GM19328 (cell line): ENCODE measurements around the gene KCNK18.
"Not testable (repeated sequence)": the region's sequence is repeated elsewhere in the genome, so short reads cannot be mapped to it uniquely, and the experiment has no call there.

Experiments
- ATAC-seq: cut with Tn5 transposase; IDR thresholded peaks from one replicate; pipeline ENCODE4 v1.9.1; 2021; ENCODE audit warnings: mild to moderate bottlenecking, moderate library complexity; ENCODE audit not compliant: unreplicated experiment

Gene KCNK18

GRCh38 chr10:117169480-117169879 lies 27.8 kb upstream of the KCNK18 start:
- no peak for ATAC-seq

- no peak for ATAC-seq
Measured at GRCh38 chr10:117170244-117170643, 27.0 kb upstream of the KCNK18 start.

GRCh38 chr10:117174439-117175214 lies 22.7 kb upstream of the KCNK18 start:
- ATAC-seq = peak; percentile 84

GRCh38 chr10:117175215-117175900 lies 21.9 kb upstream of the KCNK18 start:
- peak; percentile 32 for ATAC-seq

- ATAC-seq = no peak
Measured at GRCh38 chr10:117175901-117176534, 21.3 kb upstream of the KCNK18 start.

- ATAC-seq = no peak
Measured at GRCh38 chr10:117178190-117178589, 19.1 kb upstream of the KCNK18 start.

- no peak for ATAC-seq
Measured at GRCh38 chr10:117184296-117184695, 13.0 kb upstream of the KCNK18 start.

- no peak for ATAC-seq
Measured at GRCh38 chr10:117184821-117185220, 12.5 kb upstream of the KCNK18 start.

GRCh38 chr10:117185817-117186216 lies 11.5 kb upstream of the KCNK18 start:
- not testable (repeated sequence) for ATAC-seq

- no peak for ATAC-seq
Measured at GRCh38 chr10:117186832-117187615, 10.3 kb upstream of the KCNK18 start.

- ATAC-seq = no peak
Measured at GRCh38 chr10:117188371-117188770, 8.9 kb upstream of the KCNK18 start.

- ATAC-seq = no peak
Measured at GRCh38 chr10:117189557-117189956, 7.7 kb upstream of the KCNK18 start.

- no peak for ATAC-seq
Measured at GRCh38 chr10:117198088-117198487, 799 bp downstream of the KCNK18 start.

GRCh38 chr10:117201826-117202225 lies 4.5 kb downstream of the KCNK18 start:
- ATAC-seq = no peak

GRCh38 chr10:117204316-117204715 lies 7.0 kb downstream of the KCNK18 start:
- no peak for ATAC-seq

- no peak for ATAC-seq
Measured at GRCh38 chr10:117212176-117212575, 14.9 kb downstream of the KCNK18 start.

GRCh38 chr10:117214401-117214800 lies 17.1 kb downstream of the KCNK18 start:
- no peak for ATAC-seq

- no peak for ATAC-seq
Measured at GRCh38 chr10:117215079-117215478, 17.8 kb downstream of the KCNK18 start.

GRCh38 chr10:117216028-117216427 lies 18.7 kb downstream of the KCNK18 start:
- ATAC-seq = no peak

GRCh38 chr10:117216611-117217195 lies 19.4 kb downstream of the KCNK18 start:
- ATAC-seq = peak; percentile 81
